ENCODE measurements around the gene STPG3. TPM values are rescaled to one million over a fixed set of nuclear protein-coding genes. Genes with fewer than 3 reads are reported as not detected.

The STPG3 gene
- under 1 TPM in 1 of 6 donors, not detected in 5; 0.23 TPM for total RNA-seq

DNA sequence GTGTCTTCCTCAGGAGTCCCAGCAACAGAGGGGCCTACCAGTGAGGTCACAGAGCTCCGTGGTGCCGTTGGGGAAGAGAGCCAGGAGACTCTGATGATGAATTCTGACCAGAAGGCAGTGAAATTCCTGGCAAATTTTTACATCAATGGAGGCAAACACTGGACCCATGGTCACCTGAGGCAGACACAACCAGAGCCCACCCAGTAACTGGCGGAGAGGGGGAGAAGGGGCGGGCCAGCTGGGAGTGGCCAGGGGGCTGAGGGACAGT is at the start of gene STPG3:
STPG3 (plus strand) TSS at position 93 of the 268 bp plus-strand sequence; CDS start at position 94, 1 bp downstream.
- 83 to 86% methylated on average over 3 to 4 of the region's 4 CpGs for WGBS, 2 donors
- ATAC-seq (ENCODE audit: low FRiP score in 2 of 2) (no peak), DNase-seq (no peak)
- no peak for TF ChIP-seq POLR2AphosphoS5 (IDR thresholded peaks at IDR 0.05)
- TF ChIP-seq, protein P1, sequence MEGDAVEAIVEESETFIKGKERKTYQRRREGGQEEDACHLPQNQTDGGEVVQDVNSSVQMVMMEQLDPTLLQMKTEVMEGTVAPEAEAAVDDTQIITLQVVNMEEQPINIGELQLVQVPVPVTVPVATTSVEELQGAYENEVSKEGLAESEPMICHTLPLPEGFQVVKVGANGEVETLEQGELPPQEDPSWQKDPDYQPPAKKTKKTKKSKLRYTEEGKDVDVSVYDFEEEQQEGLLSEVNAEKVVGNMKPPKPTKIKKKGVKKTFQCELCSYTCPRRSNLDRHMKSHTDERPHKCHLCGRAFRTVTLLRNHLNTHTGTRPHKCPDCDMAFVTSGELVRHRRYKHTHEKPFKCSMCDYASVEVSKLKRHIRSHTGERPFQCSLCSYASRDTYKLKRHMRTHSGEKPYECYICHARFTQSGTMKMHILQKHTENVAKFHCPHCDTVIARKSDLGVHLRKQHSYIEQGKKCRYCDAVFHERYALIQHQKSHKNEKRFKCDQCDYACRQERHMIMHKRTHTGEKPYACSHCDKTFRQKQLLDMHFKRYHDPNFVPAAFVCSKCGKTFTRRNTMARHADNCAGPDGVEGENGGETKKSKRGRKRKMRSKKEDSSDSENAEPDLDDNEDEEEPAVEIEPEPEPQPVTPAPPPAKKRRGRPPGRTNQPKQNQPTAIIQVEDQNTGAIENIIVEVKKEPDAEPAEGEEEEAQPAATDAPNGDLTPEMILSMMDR (IDR thresholded peaks at IDR 0.05) = no peak
- no peak for TF ChIP-seq EP300 (IDR thresholded peaks at IDR 0.05)
- no peak for TF ChIP-seq POLR2A (IDR thresholded peaks at IDR 0.05)
- Histone ChIP-seq H3K4me3 (no peak within 1 kb of the TSS), H3K36me3 (no peaks in the 10 kb centered on the region), H3K4me1 (peaks cover 12 to 29% (median 18%) of the 10 kb centered on the region in 4 donors), H3K27me3 (no peaks in the 10 kb centered on the region), H3K9me3 (no peaks in the 10 kb centered on the region), H3K27ac (no peak within 1 kb of the TSS)

DNA sequence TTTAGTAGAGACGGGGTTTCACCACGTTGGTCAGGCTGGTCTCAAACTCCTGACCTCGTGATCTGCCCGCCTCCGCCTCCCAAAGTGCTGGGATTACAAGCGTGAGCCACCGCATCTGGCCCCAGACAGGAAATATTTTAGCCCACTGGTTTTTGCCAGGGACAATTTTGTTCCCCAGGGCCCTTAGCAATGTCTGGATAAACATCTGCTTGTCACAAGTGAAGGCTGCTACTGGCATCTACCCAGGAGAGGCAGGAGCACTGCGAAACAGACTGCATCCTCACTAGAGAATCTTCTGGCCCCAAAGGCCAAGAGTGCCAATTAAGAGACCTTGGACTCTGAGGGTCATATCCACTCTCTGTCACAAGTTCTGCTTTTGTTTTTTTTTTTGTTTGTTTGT is 48.1 kb upstream of the STPG3 start:
- Histone ChIP-seq H3K4me3 (no peak overlapping the region), H3K27me3 (no peaks in the 10 kb centered on the region), H3K27ac (no peak overlapping the region), H3K4me1 (peaks cover 44 to 83% (median 64%) of the 10 kb centered on the region in 4 donors), H3K36me3 (peaks cover 0 to 5% (median 2%) of the 10 kb centered on the region in 4 donors), H3K9me3 (no peaks in the 10 kb centered on the region)
- ATAC-seq (ENCODE audit: low FRiP score in 2 of 2) (no peak), DNase-seq (no peak)
- 69 to 76% methylated on average over 8 of the region's 8 CpGs for WGBS, 2 donors
- TF ChIP-seq, protein P1 (IDR thresholded peaks at IDR 0.05) = no peak
- no peak for TF ChIP-seq POLR2A (IDR thresholded peaks at IDR 0.05)
- no peak for TF ChIP-seq POLR2AphosphoS5 (IDR thresholded peaks at IDR 0.05)
- no peak for TF ChIP-seq EP300 (IDR thresholded peaks at IDR 0.05)

DNA sequence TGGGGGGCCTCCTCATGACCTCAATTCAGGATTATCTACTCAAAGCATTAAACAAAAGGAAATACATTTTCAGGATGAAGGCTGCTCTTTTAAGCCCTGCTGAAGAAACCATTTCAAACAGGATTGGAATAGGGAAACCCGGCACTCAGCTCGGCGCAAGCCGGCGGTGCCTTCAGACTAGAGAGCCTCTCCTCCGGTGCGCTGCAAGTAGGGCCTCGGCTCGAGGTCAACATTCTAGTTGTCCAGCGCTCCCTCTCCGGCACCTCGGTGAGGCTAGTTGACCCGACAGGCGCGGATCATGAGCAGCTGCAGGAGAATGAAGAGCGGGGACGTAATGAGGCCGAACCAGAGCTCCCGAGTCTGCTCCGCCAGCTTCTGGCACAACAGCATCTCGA is 46.4 kb upstream of the STPG3 start:
- Histone ChIP-seq H3K9me3 (no peaks in the 10 kb centered on the region), H3K4me3 (peak overlapping the region; percentile 78 to 96 (median 90)), H3K36me3 (peaks cover 0 to 11% (median 4%) of the 10 kb centered on the region in 4 donors), H3K27me3 (no peaks in the 10 kb centered on the region), H3K4me1 (peaks cover 32 to 65% (median 48%) of the 10 kb centered on the region in 4 donors), H3K27ac (peak overlapping the region in 3 of 4 donors; percentile 88 to 89 (median 89))
- ATAC-seq (ENCODE audit: low FRiP score in 2 of 2) = no peak
- DNase-seq = peak in 1 of 2 donors; percentile 54
- 11 to 18% methylated on average over 19 to 21 of the region's 21 CpGs for WGBS, 2 donors
- TF ChIP-seq POLR2AphosphoS5 (IDR thresholded peaks at IDR 0.05) (no peak), POLR2A (IDR thresholded peaks at IDR 0.05) (no peak)
- TF ChIP-seq, protein P1 (IDR thresholded peaks at IDR 0.05) = no peak

DNA sequence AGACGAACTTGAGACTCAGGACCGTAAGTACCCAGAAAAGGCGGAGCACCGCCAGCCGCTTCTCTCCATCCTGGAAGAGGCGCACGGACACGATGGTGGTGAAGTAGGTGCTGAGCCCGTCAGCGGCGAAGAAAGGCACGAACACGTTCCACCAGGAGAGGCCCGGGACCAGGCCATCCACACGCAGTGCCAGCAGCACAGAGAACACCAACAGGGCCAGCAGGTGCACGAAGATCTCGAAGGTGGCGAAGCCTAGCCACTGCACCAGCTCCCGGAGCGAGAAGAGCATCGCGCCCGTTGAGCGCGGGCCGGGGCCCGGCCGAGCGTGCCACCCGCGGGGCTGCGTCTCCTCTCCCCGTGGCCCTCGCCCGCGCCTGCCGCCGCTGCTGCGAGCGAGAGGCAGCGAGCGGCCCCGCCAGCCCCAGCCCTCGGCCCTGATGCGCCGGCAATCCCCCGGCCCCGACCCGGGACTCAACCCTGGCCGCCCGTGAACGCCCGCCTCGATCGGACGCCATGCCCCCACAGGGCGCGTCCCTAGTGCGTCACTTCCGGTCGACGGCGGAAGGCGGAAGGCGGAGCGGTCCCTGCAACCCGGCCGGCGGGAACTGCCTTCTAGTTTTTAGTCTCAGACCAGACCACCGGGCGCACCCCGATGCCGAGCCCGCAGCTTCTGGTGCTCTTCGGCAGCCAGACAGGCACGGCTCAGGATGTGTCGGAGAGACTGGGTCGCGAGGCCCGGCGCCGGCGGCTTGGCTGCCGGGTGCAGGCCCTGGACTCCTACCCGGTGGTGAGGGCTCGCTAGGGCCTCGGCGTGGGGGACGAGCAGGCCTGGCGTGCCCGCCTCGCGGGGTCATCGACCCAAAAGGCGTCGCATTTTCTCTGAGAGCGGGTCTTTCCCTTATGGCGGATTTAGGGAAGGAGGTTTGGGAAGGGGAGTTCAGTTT is 45.7 kb upstream of the STPG3 start, which contains the start of the genes NDOR1 and TMEM203:
NDOR1 (plus strand) TSS at position 575 of the 944 bp plus-strand sequence; CDS start at position 653, 78 bp downstream.
TMEM203 (minus strand) TSS at position 523 of the 944 bp plus-strand sequence; CDS start at position 289, 234 bp downstream.
- peaks cover 0 to 17% (median 6%) of the 10 kb centered on the region in 4 donors for H3K36me3 ChIP-seq
- ATAC-seq (ENCODE audit: low FRiP score in 2 of 2) = peak; percentile 72 to 87
- H3K9me3 ChIP-seq = no peaks in the 10 kb centered on the region
- peaks cover 31 to 63% (median 46%) of the 10 kb centered on the region in 4 donors for H3K4me1 ChIP-seq
- peak within 1 kb of the TSS; percentile 78 to 96 (median 90) for H3K4me3 ChIP-seq
- TF ChIP-seq, protein P1 (IDR thresholded peaks at IDR 0.05) = peak in 1 of 6 experiments; percentile 31
- TF ChIP-seq POLR2AphosphoS5 (IDR thresholded peaks at IDR 0.05) (peak; percentile 97 to 98), POLR2A (IDR thresholded peaks at IDR 0.05) (peak in 3 of 4 donors; percentile 65 to 89 (median 74)), EP300 (IDR thresholded peaks at IDR 0.05) (no peak)
- H3K27ac ChIP-seq = peak within 1 kb of the TSS; percentile 85 to 89 (median 88)
- 1% methylated on average over 23 to 28 of the region's 98 CpGs for WGBS, 2 donors
- H3K27me3 ChIP-seq = no peaks in the 10 kb centered on the region
- peak; percentile 89 to 99 for DNase-seq
